Neural cell (in vitro differentiated cells): ENCODE measurements around the gene GABPB2.

ENCODE experiments used
- EP300 ChIP-seq: fragments of 450-650 bp; conservative IDR thresholded peaks from 2 replicates; pipeline ENCODE4 v1.6.1; 2014; ENCODE audit warnings: antibody characterized with exemption, mild to moderate bottlenecking, moderate library complexity; ENCODE audit not compliant: poor library complexity, severe bottlenecking
- EZH2 ChIP-seq: fragments of 200-600, 300-800 bp; shearing (Covaris generic), sonication (generic); IDR thresholded peaks from 2 replicates; pipeline ENCODE4 v1.6.1; 2014; ENCODE audit warnings: antibody characterized with exemption, low read length, borderline replicate concordance, mild to moderate bottlenecking; ENCODE audit not compliant: insufficient read depth, poor library complexity, severe bottlenecking
- MXI1 ChIP-seq: fragments of 450-650 bp; conservative IDR thresholded peaks from 2 replicates; pipeline ENCODE4 v1.6.1; 2014; ENCODE audit warnings: antibody characterized with exemption, mild to moderate bottlenecking; ENCODE audit not compliant: poor library complexity, severe bottlenecking
- POLR2AphosphoS5 ChIP-seq: IDR thresholded peaks from 2 replicates; pipeline ENCODE4 v1.6.1; 2012
- SMC3 ChIP-seq: fragments of 450-650 bp; conservative IDR thresholded peaks from 2 replicates; pipeline ENCODE4 v1.6.1; 2014; ENCODE audit warnings: antibody characterized with exemption, mild to moderate bottlenecking, moderate library complexity; ENCODE audit not compliant: poor library complexity
- TAF1 ChIP-seq: IDR thresholded peaks from 2 replicates; pipeline ENCODE4 v1.6.1; 2012; ENCODE audit warnings: low read depth
- TF ChIP-seq, protein P1 (sequence below): IDR thresholded peaks from 2 replicates; pipeline ENCODE4 v1.6.1; 2012; ENCODE audit warnings: borderline replicate concordance
- TF ChIP-seq, protein P2 (sequence below): fragments of 450-650 bp; IDR thresholded peaks from 2 replicates; pipeline ENCODE4 v1.5.1; 2014; ENCODE audit warnings: antibody characterized with exemption, mild to moderate bottlenecking, moderate library complexity; ENCODE audit not compliant: poor library complexity, severe bottlenecking

DNA sequence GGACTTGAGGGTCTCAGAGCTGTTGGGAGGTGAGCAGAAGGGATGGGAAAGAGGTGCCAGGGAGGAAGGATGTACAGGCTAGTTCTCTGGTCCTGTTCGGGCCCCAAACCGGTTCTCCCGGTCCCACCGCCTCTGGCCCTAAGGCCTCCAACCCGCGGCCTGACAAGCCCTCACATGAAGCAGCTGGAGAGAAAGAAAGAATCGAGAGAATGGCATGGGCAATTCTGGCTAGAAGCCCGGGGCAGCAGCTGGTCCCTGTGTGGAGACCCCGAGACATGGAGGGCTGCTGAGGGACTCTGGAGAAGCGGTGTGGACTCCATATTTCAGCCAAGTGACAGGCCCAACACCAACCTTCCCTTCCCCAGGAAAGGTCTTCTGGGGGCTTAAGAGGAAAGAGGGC lies 11.9 kb upstream of the GABPB2 start:
- TF ChIP-seq MXI1, result no peak
- TF ChIP-seq, protein P1, sequence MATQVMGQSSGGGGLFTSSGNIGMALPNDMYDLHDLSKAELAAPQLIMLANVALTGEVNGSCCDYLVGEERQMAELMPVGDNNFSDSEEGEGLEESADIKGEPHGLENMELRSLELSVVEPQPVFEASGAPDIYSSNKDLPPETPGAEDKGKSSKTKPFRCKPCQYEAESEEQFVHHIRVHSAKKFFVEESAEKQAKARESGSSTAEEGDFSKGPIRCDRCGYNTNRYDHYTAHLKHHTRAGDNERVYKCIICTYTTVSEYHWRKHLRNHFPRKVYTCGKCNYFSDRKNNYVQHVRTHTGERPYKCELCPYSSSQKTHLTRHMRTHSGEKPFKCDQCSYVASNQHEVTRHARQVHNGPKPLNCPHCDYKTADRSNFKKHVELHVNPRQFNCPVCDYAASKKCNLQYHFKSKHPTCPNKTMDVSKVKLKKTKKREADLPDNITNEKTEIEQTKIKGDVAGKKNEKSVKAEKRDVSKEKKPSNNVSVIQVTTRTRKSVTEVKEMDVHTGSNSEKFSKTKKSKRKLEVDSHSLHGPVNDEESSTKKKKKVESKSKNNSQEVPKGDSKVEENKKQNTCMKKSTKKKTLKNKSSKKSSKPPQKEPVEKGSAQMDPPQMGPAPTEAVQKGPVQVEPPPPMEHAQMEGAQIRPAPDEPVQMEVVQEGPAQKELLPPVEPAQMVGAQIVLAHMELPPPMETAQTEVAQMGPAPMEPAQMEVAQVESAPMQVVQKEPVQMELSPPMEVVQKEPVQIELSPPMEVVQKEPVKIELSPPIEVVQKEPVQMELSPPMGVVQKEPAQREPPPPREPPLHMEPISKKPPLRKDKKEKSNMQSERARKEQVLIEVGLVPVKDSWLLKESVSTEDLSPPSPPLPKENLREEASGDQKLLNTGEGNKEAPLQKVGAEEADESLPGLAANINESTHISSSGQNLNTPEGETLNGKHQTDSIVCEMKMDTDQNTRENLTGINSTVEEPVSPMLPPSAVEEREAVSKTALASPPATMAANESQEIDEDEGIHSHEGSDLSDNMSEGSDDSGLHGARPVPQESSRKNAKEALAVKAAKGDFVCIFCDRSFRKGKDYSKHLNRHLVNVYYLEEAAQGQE, result no peak
- TF ChIP-seq EZH2, result no peak
- no peak for TF ChIP-seq TAF1
- no peak for TF ChIP-seq EP300
- TF ChIP-seq, protein P2, sequence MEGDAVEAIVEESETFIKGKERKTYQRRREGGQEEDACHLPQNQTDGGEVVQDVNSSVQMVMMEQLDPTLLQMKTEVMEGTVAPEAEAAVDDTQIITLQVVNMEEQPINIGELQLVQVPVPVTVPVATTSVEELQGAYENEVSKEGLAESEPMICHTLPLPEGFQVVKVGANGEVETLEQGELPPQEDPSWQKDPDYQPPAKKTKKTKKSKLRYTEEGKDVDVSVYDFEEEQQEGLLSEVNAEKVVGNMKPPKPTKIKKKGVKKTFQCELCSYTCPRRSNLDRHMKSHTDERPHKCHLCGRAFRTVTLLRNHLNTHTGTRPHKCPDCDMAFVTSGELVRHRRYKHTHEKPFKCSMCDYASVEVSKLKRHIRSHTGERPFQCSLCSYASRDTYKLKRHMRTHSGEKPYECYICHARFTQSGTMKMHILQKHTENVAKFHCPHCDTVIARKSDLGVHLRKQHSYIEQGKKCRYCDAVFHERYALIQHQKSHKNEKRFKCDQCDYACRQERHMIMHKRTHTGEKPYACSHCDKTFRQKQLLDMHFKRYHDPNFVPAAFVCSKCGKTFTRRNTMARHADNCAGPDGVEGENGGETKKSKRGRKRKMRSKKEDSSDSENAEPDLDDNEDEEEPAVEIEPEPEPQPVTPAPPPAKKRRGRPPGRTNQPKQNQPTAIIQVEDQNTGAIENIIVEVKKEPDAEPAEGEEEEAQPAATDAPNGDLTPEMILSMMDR, result no peak
- TF ChIP-seq POLR2AphosphoS5, result no peak
- TF ChIP-seq SMC3, result no peak
